SH-SY5Y (cell line): ENCODE measurements around the gene HPCAL1.

Experiments
- GATA2 ChIP-seq: IDR thresholded peaks from 2 replicates; pipeline ENCODE4 v1.6.1; 2011; ENCODE audit warnings: mild to moderate bottlenecking, low read depth, low read length
- GATA3 ChIP-seq: IDR thresholded peaks from 2 replicates; pipeline ENCODE4 v1.6.1; 2011; ENCODE audit warnings: low read depth, mild to moderate bottlenecking, low read length, moderate library complexity

The HPCAL1 gene

GRCh38 chr2:10369269-10370255 lies 66.9 kb downstream of the HPCAL1 start:
- TF ChIP-seq GATA3 (no peak), GATA2 (no peak)

- TF ChIP-seq GATA2 (no peak), GATA3 (no peak)
Measured at GRCh38 chr2:10370390-10370789, 67.7 kb downstream of the HPCAL1 start.

GRCh38 chr2:10370895-10371294 lies 68.2 kb downstream of the HPCAL1 start:
- no peak for TF ChIP-seq GATA3

- TF ChIP-seq GATA3 (no peak), GATA2 (no peak)
Measured at GRCh38 chr2:10371441-10372196, 68.9 kb downstream of the HPCAL1 start.

GRCh38 chr2:10372203-10372861 lies 69.6 kb downstream of the HPCAL1 start:
- TF ChIP-seq GATA3 (no peak), GATA2 (no peak)

- TF ChIP-seq GATA2, result no peak
- no peak for TF ChIP-seq GATA3
Measured at GRCh38 chr2:10372862-10373240, 70.1 kb downstream of the HPCAL1 start.

GRCh38 chr2:10373931-10374330 lies 71.2 kb downstream of the HPCAL1 start:
- no peak for TF ChIP-seq GATA3
- TF ChIP-seq GATA2, result no peak

GRCh38 chr2:10374362-10374943 lies 71.7 kb downstream of the HPCAL1 start:
- TF ChIP-seq GATA2, result no peak
- no peak for TF ChIP-seq GATA3

GRCh38 chr2:10375570-10376281 lies 73.0 kb downstream of the HPCAL1 start:
- TF ChIP-seq GATA2, result no peak
- no peak for TF ChIP-seq GATA3

- no peak for TF ChIP-seq GATA3
- no peak for TF ChIP-seq GATA2
Measured at GRCh38 chr2:10377052-10377746, 74.5 kb downstream of the HPCAL1 start.

- TF ChIP-seq GATA3 (no peak), GATA2 (no peak)
Measured at GRCh38 chr2:10377747-10378085, 75.0 kb downstream of the HPCAL1 start.

GRCh38 chr2:10378189-10378588 lies 75.5 kb downstream of the HPCAL1 start:
- TF ChIP-seq GATA3 (no peak), GATA2 (no peak)
